CD4-positive, CD25-positive, alpha-beta regulatory T cell (primary cell): Measurements from ENCODE around the gene SIGLEC6. TPM values are rescaled to one million over a fixed set of nuclear protein-coding genes. Genes with fewer than 3 reads are reported as not detected.
"Not testable (repeated sequence)": the region's sequence is repeated elsewhere in the genome, so short reads cannot be mapped to it uniquely, and the experiment has no call there.

ENCODE experiments used
- ATAC-seq, 2 donors: fragments of 150-1000 bp; cut with Tn5 transposase; one replicate each; pipeline ENCODE4 v1.10.0; 2021; ENCODE audit warnings: low read depth in 2 of 2, moderate number of reproducible peaks in 2 of 2, moderate library complexity in 1 of 2
- DNase-seq, 3 donors: peaks; one replicate each; pipeline versions ENCODE4 v3.0.0 to v3.0.0-alpha.2; 2012 to 2022; ENCODE audit warnings: mixed read lengths in 1 of 3
- H3K27ac ChIP-seq: one replicate; pipeline ENCODE4 v1.7.0; 2013; ENCODE audit warnings: mild to moderate bottlenecking, low read length; ENCODE audit not compliant: insufficient read depth, poor library complexity, severe bottlenecking
- H3K27me3 ChIP-seq: one replicate; pipeline ENCODE4 v1.7.0; 2013; ENCODE audit warnings: low read length; ENCODE audit not compliant: control insufficient read depth, insufficient read depth
- H3K36me3 ChIP-seq: one replicate; pipeline ENCODE4 v1.7.0; 2013; ENCODE audit warnings: mild to moderate bottlenecking, low read length, moderate library complexity; ENCODE audit not compliant: control insufficient read depth, insufficient read depth
- H3K4me1 ChIP-seq: 2 replicates; pipeline ENCODE4 v1.7.0; 2013; ENCODE audit warnings: mild to moderate bottlenecking, low read length; ENCODE audit not compliant: insufficient read depth, control insufficient read depth, poor library complexity, severe bottlenecking
- H3K4me3 ChIP-seq: one replicate; pipeline ENCODE4 v1.7.0; 2013; ENCODE audit warnings: low read depth, mild to moderate bottlenecking, low read length, moderate library complexity
- H3K9me3 ChIP-seq, 2 experiments: 1 replicate in 1 of 2; 2 replicates in 1 of 2; pipeline ENCODE4 v1.7.0; 2013; ENCODE audit warnings: low read length in 2 of 2, mild to moderate bottlenecking in 1 of 2, moderate library complexity in 1 of 2; ENCODE audit not compliant: control insufficient read depth in 2 of 2
- H3K27ac Mint-ChIP-seq, 3 donors: one replicate each; pipeline ENCODE4 v1.8.0; 2020 to 2022; ENCODE audit warnings: mild to moderate bottlenecking in 3 of 3, mixed read lengths in 3 of 3, moderate library complexity in 2 of 3
- H3K27me3 Mint-ChIP-seq: one replicate; pipeline ENCODE4 v1.8.0; 2022; ENCODE audit warnings: mild to moderate bottlenecking, mixed read lengths
- H3K36me3 Mint-ChIP-seq: one replicate; pipeline ENCODE4 v1.8.0; 2020; ENCODE audit warnings: mixed read lengths
- H3K4me1 Mint-ChIP-seq, 4 donors: one replicate each; pipeline ENCODE4 v1.8.0; 2020 to 2022; ENCODE audit warnings: mixed read lengths in 4 of 4, mild to moderate bottlenecking in 1 of 4
- H3K4me3 Mint-ChIP-seq, 4 donors: one replicate each; pipeline ENCODE4 v1.8.0; 2020 to 2022; ENCODE audit warnings: mild to moderate bottlenecking in 4 of 4, mixed read lengths in 4 of 4, moderate library complexity in 3 of 4
- H3K9me3 Mint-ChIP-seq, 7 donors: one replicate each; pipeline ENCODE4 v1.8.0; 2020 to 2022; ENCODE audit warnings: mixed read lengths in 7 of 7, mild to moderate bottlenecking in 3 of 7, moderate library complexity in 2 of 7
- polyA plus RNA-seq, 4 donors: library from polyadenylated mRNA; unstranded; fragments of 300-500 nt; fragmentation: Illumina TruSeq; gene quantifications; one replicate each; pipeline ENCODE4 v1.2.3, GENCODE V29; 2021
- total RNA-seq: library from RNA; stranded (reverse); gene quantifications from one replicate; pipeline ENCODE4 v1.2.3, GENCODE V29; 2022

SIGLEC6 gene
- total and polyA plus RNA-seq, 5 donors from 2014 or later = not detected

DNA sequence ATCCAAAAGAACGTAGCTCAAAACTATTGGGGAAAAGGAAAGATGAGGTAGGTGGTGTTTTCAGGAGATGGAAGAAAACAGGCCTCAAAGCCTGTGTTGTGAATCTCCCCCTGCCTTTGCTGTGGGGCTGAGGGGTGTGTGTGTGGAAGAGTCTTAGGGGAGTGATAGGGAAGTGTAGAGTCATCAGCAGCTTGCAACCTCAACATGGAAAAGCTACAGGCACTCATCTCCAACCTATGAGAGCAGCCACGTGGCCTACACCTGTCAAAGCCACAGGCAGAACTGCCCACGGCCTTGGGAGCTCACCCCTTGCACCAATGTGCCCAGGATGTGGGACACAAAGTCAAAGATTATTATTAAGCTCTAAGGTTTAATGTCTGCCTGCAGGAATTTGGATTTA lies 25.6 kb downstream of the SIGLEC6 start:
- Mint-ChIP-seq H3K27me3 (peaks cover 4% of the 10 kb centered on the region), H3K4me1 (peaks cover 0 to 10% (median 0%) of the 10 kb centered on the region in 4 donors), H3K27ac (no peak overlapping the region), H3K4me3 (no peak overlapping the region), H3K36me3 (no peaks in the 10 kb centered on the region), H3K9me3 (peaks cover 0 to 8% (median 0%) of the 10 kb centered on the region in 7 donors)
- ATAC-seq = no peak
- Histone ChIP-seq H3K36me3 (no peaks in the 10 kb centered on the region), H3K27ac (no peak overlapping the region), H3K9me3 (no peaks in the 10 kb centered on the region), H3K27me3 (no peaks in the 10 kb centered on the region), H3K4me1 (peaks cover 6% of the 10 kb centered on the region), H3K4me3 (no peak overlapping the region)
- no peak for DNase-seq

DNA sequence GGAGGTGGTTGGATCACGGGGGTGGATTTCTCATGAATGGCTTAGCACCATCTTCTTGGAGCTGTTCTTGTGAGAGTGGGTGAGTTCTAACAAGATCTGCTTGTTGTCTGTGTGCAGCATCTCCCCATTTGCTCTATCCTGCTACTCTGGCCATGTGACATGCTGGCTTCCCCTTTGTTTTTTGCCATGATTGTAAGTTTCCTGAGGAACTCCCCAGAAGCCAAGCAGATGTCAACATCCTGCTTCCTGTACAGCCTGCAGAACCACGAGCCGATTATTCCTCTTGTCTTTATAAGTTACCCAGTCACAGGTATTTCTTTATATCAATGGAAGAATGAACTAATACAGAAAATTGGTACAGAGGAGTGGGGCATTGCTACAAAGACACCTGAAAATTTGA lies 27.6 kb downstream of the SIGLEC6 start:
- H3K4me1 Mint-ChIP-seq = peaks cover 0 to 13% (median 0%) of the 10 kb centered on the region in 4 donors
- Histone ChIP-seq H3K4me3 (no peak overlapping the region), H3K4me1 (peaks cover 6% of the 10 kb centered on the region), H3K36me3 (no peaks in the 10 kb centered on the region), H3K27me3 (no peaks in the 10 kb centered on the region), H3K9me3 (no peaks in the 10 kb centered on the region), H3K27ac (no peak overlapping the region)
- H3K27me3 Mint-ChIP-seq = no peaks in the 10 kb centered on the region
- H3K27ac Mint-ChIP-seq = no peak overlapping the region
- DNase-seq (no peak), ATAC-seq (no peak)
- H3K9me3 Mint-ChIP-seq = peaks cover 0 to 8% (median 0%) of the 10 kb centered on the region in 7 donors
- no peak overlapping the region for H3K4me3 Mint-ChIP-seq
- H3K36me3 Mint-ChIP-seq = no peaks in the 10 kb centered on the region

DNA sequence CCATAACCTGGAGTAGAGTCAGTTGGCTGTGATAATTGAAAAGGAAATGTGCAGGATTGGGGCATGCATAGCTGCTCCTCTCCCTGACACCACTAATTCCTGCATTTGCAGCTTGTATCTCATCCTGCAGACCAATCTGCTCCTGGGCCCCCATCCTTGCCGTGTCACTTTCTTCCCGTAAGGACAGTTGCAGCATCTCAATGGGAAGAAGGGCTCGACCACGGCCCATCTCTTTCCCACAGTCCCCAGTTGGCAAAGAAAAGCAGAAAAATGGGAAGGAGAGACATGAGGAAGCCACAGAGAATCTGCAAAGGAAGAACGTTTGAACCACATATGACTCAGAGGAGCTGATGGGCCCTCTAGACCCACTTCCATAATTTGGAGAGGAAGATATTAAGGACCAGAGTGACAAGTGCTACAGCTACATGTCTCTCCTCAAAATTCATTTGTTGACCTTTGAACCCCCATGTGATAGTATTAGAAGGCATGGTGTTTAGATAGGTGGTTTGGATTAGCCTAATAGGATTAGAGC lies 28.1 kb downstream of the SIGLEC6 start:
- H3K27ac ChIP-seq = no peak overlapping the region
- H3K36me3 ChIP-seq = no peaks in the 10 kb centered on the region
- H3K4me3 ChIP-seq = no peak overlapping the region
- no peaks in the 10 kb centered on the region for H3K9me3 ChIP-seq
- no peaks in the 10 kb centered on the region for H3K27me3 ChIP-seq
- no peaks in the 10 kb centered on the region for H3K27me3 Mint-ChIP-seq
- H3K4me1 ChIP-seq = peaks cover 6% of the 10 kb centered on the region
- no peak overlapping the region for H3K4me3 Mint-ChIP-seq
- ATAC-seq (no peak), DNase-seq (no peak)
- no peaks in the 10 kb centered on the region for H3K36me3 Mint-ChIP-seq
- no peak overlapping the region for H3K27ac Mint-ChIP-seq
- H3K9me3 Mint-ChIP-seq = peaks cover 0 to 8% (median 0%) of the 10 kb centered on the region in 7 donors
- peaks cover 0 to 13% (median 0%) of the 10 kb centered on the region in 4 donors for H3K4me1 Mint-ChIP-seq

DNA sequence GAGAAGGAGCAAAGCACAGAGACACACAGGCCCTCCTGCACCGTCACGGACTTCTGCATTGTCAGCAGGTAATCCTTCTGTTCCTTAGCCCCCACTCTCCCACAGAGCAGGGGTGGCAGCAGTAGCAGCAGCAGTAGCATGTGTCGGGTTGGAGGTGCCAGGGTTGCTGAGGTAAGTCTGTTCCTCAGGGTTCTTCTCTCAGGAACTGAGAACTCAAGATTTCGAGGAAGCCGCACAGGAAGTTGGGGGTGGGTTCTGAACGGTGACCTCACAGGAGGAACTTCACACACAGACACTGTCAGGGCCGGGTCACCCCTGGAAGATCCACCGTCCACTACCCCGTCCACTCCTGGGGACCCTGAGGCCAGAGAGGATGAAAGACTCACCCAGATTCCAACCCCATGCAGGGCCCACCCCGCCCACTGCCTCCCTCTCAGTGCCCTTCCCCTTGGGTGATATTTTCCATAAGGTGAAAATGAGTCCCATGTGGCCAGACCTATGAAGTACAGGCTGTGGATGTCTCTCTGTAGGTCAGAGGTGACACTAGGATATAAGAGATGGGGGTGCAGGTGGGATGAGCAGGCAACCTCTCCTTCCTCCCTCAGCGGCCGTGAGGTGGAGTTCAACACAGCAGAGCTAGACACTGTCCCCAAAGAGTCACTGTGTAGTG lies 29.7 kb downstream of the SIGLEC6 start, which contains the start of gene SIGLEC12:
TSS of gene SIGLEC12 (minus strand) at position 207 of the 670 bp plus-strand sequence. CDS start at position 140, 67 bp downstream.
- Mint-ChIP-seq H3K27ac (peak within 1 kb of the TSS in 2 of 3 donors; percentile 28 to 67), H3K9me3 (peaks cover 0 to 8% (median 0%) of the 10 kb centered on the region in 7 donors), H3K4me3 (peak within 1 kb of the TSS in 1 of 4 donors; percentile 77), H3K27me3 (no peaks in the 10 kb centered on the region), H3K36me3 (no peaks in the 10 kb centered on the region), H3K4me1 (peaks cover 0 to 13% (median 0%) of the 10 kb centered on the region in 4 donors)
- Histone ChIP-seq H3K27me3 (no peaks in the 10 kb centered on the region), H3K36me3 (no peaks in the 10 kb centered on the region), H3K4me1 (peaks cover 6% of the 10 kb centered on the region), H3K27ac (no peak within 1 kb of the TSS), H3K9me3 (no peaks in the 10 kb centered on the region), H3K4me3 (no peak within 1 kb of the TSS)
- peak in 1 of 2 donors; percentile 29 for ATAC-seq
- DNase-seq = peak in 1 of 3 donors; percentile 53

DNA sequence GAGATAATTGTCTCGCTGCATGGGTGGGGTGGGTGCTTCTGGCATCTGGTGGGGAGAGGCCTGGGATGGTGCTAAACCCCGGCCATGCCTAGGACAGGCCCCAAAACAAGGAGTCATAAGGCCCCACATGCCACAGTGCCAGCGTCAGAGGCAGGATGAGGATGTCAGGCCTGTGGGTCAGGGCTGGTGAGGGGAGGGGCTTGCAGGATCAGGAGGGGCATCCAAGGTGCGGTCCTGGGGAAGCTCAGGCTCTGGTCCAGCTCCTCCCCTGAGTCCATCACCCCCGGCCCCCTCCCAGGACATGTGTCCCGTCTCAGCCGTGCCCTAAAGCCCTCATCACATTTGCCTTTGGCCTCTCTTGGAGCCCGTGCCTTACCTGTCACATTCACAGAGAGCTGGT lies 30.5 kb downstream of the SIGLEC6 start:
- H3K9me3 ChIP-seq, H3K4me3 ChIP-seq, H3K27ac Mint-ChIP-seq, H3K9me3 Mint-ChIP-seq, DNase-seq, H3K27me3 ChIP-seq, H3K27me3 Mint-ChIP-seq, H3K36me3 Mint-ChIP-seq, ATAC-seq, H3K4me1 ChIP-seq, H3K36me3 ChIP-seq, H3K27ac ChIP-seq: not testable (repeated sequence)
- Mint-ChIP-seq H3K4me1 (peaks cover 0 to 13% (median 0%) of the 10 kb centered on the region in 4 donors), H3K4me3 (peak overlapping the region in 1 of 4 donors; percentile 77)

DNA sequence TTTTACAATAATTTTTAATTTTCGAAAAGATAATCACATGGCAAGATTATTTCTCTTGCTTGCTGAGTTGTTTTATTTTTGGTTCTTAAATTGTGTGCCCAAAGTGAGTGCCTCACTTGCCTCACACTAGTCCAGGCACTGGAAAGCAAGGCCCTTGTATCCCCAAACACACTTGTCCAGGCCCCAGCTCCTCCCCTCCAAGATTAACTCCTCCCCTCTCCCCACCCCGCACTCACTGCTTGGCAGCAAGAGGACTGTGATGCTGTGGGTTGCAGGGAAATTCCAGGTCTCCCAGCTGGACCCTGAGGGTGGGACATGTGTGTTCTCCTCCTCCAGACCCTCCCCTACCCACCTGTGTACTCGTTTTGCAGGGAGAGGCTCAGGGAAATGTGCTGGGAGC lies 33.8 kb downstream of the SIGLEC6 start:
- Mint-ChIP-seq H3K4me1 (peaks cover 0 to 13% (median 0%) of the 10 kb centered on the region in 4 donors), H3K9me3 (peaks cover 0 to 3% (median 0%) of the 10 kb centered on the region in 7 donors), H3K36me3 (no peaks in the 10 kb centered on the region), H3K27ac (no peak overlapping the region), H3K4me3 (no peak overlapping the region), H3K27me3 (no peaks in the 10 kb centered on the region)
- DNase-seq (no peak), ATAC-seq (no peak)
- Histone ChIP-seq H3K27ac (no peak overlapping the region), H3K36me3 (no peaks in the 10 kb centered on the region), H3K4me1 (peaks cover 6% of the 10 kb centered on the region), H3K9me3 (no peaks in the 10 kb centered on the region), H3K27me3 (no peaks in the 10 kb centered on the region), H3K4me3 (no peak overlapping the region)

DNA sequence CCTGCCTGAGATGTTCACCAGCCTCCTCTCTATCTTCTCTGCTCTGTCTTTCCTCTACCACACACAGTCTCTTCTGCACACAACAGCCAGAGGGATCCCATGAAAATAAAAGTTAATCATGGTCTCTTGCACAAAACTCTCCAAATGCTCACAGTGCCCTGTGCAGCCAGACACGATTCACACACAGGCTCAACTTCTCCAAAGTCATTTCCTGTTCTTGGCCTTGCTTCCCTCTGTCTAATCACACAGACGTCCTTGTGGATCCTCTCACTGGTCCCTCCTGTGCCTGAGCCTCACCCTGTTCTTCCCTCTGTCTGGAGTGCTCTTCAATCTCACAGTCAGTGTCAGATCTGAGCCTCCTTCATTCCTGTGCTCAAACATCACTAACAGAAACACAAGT lies 37.7 kb downstream of the SIGLEC6 start:
- Mint-ChIP-seq H3K27me3 (no peaks in the 10 kb centered on the region), H3K36me3 (no peaks in the 10 kb centered on the region), H3K27ac (no peak overlapping the region), H3K4me1 (no peaks in the 10 kb centered on the region), H3K4me3 (no peak overlapping the region), H3K9me3 (peaks cover 0 to 3% (median 0%) of the 10 kb centered on the region in 7 donors)
- no peaks in the 10 kb centered on the region for H3K36me3 ChIP-seq
- no peak for ATAC-seq
- H3K4me3 ChIP-seq = no peak overlapping the region
- DNase-seq = no peak
- no peaks in the 10 kb centered on the region for H3K4me1 ChIP-seq
- no peaks in the 10 kb centered on the region for H3K9me3 ChIP-seq
- no peak overlapping the region for H3K27ac ChIP-seq
- H3K27me3 ChIP-seq = no peaks in the 10 kb centered on the region

DNA sequence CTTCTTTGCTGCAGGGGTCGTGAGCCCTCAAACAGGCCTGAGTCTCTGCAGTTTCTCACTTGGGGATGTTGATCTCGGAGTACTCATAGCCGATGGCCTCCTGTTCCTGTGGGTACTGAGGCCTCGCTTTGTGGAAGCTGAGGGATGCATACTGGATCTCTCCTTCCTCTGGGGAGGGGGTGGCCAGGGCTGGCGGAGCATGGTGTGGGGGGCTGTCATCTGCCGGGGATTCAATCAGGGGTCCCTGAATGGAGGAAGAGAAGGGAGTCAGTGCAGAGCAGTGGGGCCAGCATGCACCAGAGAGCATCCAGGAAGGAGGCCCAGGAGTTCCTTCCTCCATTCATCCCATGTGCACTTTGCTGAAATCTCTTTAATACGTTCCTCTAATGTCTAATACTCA lies 39.9 kb downstream of the SIGLEC6 start:
- Histone ChIP-seq H3K36me3 (no peaks in the 10 kb centered on the region), H3K27ac (no peak overlapping the region), H3K9me3 (no peaks in the 10 kb centered on the region), H3K4me1 (no peaks in the 10 kb centered on the region), H3K27me3 (no peaks in the 10 kb centered on the region), H3K4me3 (no peak overlapping the region)
- DNase-seq = no peak
- Mint-ChIP-seq H3K4me3 (no peak overlapping the region), H3K27me3 (no peaks in the 10 kb centered on the region), H3K9me3 (peaks cover 0 to 3% (median 0%) of the 10 kb centered on the region in 7 donors), H3K4me1 (no peaks in the 10 kb centered on the region), H3K27ac (no peak overlapping the region), H3K36me3 (no peaks in the 10 kb centered on the region)
- ATAC-seq = no peak
